ENCODE data around the gene FRG2.

GRCh38 chr4:190017357-190018200, 9.5 kb downstream of the FRG2 start:
- TF ChIP-seq, protein P1, sequence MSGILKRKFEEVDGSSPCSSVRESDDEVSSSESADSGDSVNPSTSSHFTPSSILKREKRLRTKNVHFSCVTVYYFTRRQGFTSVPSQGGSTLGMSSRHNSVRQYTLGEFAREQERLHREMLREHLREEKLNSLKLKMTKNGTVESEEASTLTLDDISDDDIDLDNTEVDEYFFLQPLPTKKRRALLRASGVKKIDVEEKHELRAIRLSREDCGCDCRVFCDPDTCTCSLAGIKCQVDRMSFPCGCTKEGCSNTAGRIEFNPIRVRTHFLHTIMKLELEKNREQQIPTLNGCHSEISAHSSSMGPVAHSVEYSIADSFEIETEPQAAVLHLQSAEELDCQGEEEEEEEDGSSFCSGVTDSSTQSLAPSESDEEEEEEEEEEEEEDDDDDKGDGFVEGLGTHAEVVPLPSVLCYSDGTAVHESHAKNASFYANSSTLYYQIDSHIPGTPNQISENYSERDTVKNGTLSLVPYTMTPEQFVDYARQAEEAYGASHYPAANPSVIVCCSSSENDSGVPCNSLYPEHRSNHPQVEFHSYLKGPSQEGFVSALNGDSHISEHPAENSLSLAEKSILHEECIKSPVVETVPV (CRISPR knock-in tag; IDR thresholded peaks at IDR 0.05) = no peak
- TF ChIP-seq, protein P2, sequence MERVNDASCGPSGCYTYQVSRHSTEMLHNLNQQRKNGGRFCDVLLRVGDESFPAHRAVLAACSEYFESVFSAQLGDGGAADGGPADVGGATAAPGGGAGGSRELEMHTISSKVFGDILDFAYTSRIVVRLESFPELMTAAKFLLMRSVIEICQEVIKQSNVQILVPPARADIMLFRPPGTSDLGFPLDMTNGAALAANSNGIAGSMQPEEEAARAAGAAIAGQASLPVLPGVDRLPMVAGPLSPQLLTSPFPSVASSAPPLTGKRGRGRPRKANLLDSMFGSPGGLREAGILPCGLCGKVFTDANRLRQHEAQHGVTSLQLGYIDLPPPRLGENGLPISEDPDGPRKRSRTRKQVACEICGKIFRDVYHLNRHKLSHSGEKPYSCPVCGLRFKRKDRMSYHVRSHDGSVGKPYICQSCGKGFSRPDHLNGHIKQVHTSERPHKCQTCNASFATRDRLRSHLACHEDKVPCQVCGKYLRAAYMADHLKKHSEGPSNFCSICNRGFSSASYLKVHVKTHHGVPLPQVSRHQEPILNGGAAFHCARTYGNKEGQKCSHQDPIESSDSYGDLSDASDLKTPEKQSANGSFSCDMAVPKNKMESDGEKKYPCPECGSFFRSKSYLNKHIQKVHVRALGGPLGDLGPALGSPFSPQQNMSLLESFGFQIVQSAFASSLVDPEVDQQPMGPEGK (CRISPR knock-in tag; IDR thresholded peaks at IDR 0.05; ENCODE audit: borderline replicate concordance) = no peak
- TF ChIP-seq TSHZ2 (CRISPR knock-in tag; IDR thresholded peaks at IDR 0.05) (no peak), CSDC2 (CRISPR knock-in tag; IDR thresholded peaks at IDR 0.05) (no peak), TOX (CRISPR knock-in tag; IDR thresholded peaks at IDR 0.05; ENCODE audit: borderline replicate concordance) (no peak), ZNF8 (CRISPR knock-in tag; IDR thresholded peaks at IDR 0.05) (no peak), TCF4 (CRISPR knock-in tag; IDR thresholded peaks at IDR 0.05; ENCODE audit: borderline replicate concordance) (no peak), ZNF70 (CRISPR knock-in tag; IDR thresholded peaks at IDR 0.05) (no peak), ISL1 (CRISPR knock-in tag; IDR thresholded peaks at IDR 0.05) (no peak), RARB (CRISPR knock-in tag; IDR thresholded peaks at IDR 0.05) (no peak), ZFP3 (CRISPR knock-in tag; IDR thresholded peaks at IDR 0.05) (no peak), GLIS3 (CRISPR knock-in tag; IDR thresholded peaks at IDR 0.05) (no peak), ESRRG (CRISPR knock-in tag; IDR thresholded peaks at IDR 0.05) (no peak)
- TF ChIP-seq, protein P3, sequence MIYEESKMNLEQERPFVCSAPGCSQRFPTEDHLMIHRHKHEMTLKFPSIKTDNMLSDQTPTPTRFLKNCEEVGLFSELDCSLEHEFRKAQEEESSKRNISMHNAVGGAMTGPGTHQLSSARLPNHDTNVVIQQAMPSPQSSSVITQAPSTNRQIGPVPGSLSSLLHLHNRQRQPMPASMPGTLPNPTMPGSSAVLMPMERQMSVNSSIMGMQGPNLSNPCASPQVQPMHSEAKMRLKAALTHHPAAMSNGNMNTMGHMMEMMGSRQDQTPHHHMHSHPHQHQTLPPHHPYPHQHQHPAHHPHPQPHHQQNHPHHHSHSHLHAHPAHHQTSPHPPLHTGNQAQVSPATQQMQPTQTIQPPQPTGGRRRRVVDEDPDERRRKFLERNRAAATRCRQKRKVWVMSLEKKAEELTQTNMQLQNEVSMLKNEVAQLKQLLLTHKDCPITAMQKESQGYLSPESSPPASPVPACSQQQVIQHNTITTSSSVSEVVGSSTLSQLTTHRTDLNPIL (CRISPR knock-in tag; IDR thresholded peaks at IDR 0.05; ENCODE audit: low read depth) = no peak

All from SK-N-SH treated with all-trans-retinoic acid at 6 μM for 48 hours (cell line).